ENCODE data around the gene SERPINA1. TPM values are rescaled to one million over a fixed set of nuclear protein-coding genes. Genes with fewer than 3 reads are reported as not detected.

The SERPINA1 gene
- total RNA-seq, 8 experiments from 2014 or later: 0.22 to 1.9 (median 0.87) TPM; not detected in 1

- Histone ChIP-seq H3K27ac (no peak overlapping the region), H3K4me1 (replicated peaks in 1 of 2) (peaks cover 20 to 23% of the 10 kb centered on the region in 2 donors), H3K4me3 (no peak overlapping the region)
- no peak for ATAC-seq (replicated peaks in 6 of 8)
- 0 to 86% (median 41%) methylated on average over 1 to 4 of the region's 4 CpGs for WGBS, 10 experiments
- in situ Hi-C loops (cut with MboI; ENCODE audit: low pct_unique_long_range_greater_than_20kb in 2 of 9, low sequenced_read_pairs in 9 of 9, unreplicated experiment in 9 of 9): no loop called here
Measured at GRCh38 chr14:94408546-94409095, 20.2 kb upstream of the SERPINA1 start.

- peaks cover 20 to 23% of the 10 kb centered on the region in 2 donors for H3K4me1 ChIP-seq (replicated peaks in 1 of 2)
- in situ Hi-C loops (cut with MboI; ENCODE audit: low pct_unique_long_range_greater_than_20kb in 2 of 9, low sequenced_read_pairs in 9 of 9, unreplicated experiment in 9 of 9): no loop called here
- no peak overlapping the region for H3K4me3 ChIP-seq
- ATAC-seq (replicated peaks in 6 of 8): peak in 7 of 8 experiments; percentile 57 to 86 (median 72)
- H3K27ac ChIP-seq: no peak overlapping the region
Measured at GRCh38 chr14:94407906-94408305, 19.5 kb upstream of the SERPINA1 start.

- no peak for ATAC-seq (replicated peaks in 6 of 8)
- in situ Hi-C loops (cut with MboI; ENCODE audit: low pct_unique_long_range_greater_than_20kb in 2 of 9, low sequenced_read_pairs in 9 of 9, unreplicated experiment in 9 of 9): no loop called here
- Histone ChIP-seq H3K27ac (no peak overlapping the region), H3K4me3 (no peak overlapping the region), H3K4me1 (replicated peaks in 1 of 2) (peaks cover 17 to 20% of the 10 kb centered on the region in 2 donors)
Measured at GRCh38 chr14:94406910-94407309, 18.5 kb upstream of the SERPINA1 start.

GRCh38 chr14:94405486-94405885 lies 17.1 kb upstream of the SERPINA1 start:
- WGBS, 10 experiments: 64 to 100% (median 100%) methylated on average over 2 of the region's 2 CpGs; no CpG with 5 or more reads in 4 of the 10 experiments
- Histone ChIP-seq H3K4me1 (replicated peaks in 1 of 2) (peaks cover 21 to 23% of the 10 kb centered on the region in 2 donors), H3K4me3 (no peak overlapping the region), H3K27ac (no peak overlapping the region)
- in situ Hi-C loops (cut with MboI; ENCODE audit: low pct_unique_long_range_greater_than_20kb in 2 of 9, low sequenced_read_pairs in 9 of 9, unreplicated experiment in 9 of 9): no loop called here
- no peak for ATAC-seq (replicated peaks in 6 of 8)

- 50 to 100% (median 81%) methylated on average over 1 to 2 of the region's 2 CpGs for WGBS, 10 experiments
- no peak for ATAC-seq (replicated peaks in 6 of 8)
Measured at GRCh38 chr14:94404561-94404960, 16.2 kb upstream of the SERPINA1 start.

GRCh38 chr14:94403312-94403932 lies 15.0 kb upstream of the SERPINA1 start:
- WGBS, 10 experiments: 21 to 100% (median 83%) methylated on average over 2 to 3 of the region's 4 CpGs; no CpG with 5 or more reads in 3 of the 10 experiments
- Histone ChIP-seq H3K4me3 (no peak overlapping the region), H3K27ac (no peak overlapping the region), H3K4me1 (replicated peaks in 1 of 2) (peaks cover 35% of the 10 kb centered on the region in 2 donors)
- ATAC-seq (replicated peaks in 6 of 8): no peak
- in situ Hi-C loops (cut with MboI; ENCODE audit: low pct_unique_long_range_greater_than_20kb in 2 of 9, low sequenced_read_pairs in 9 of 9, unreplicated experiment in 9 of 9): no loop called here

More at GRCh38 chr14:94404561-94404960, 16.2 kb upstream of the SERPINA1 start:
- in situ Hi-C loops (cut with MboI; ENCODE audit: low pct_unique_long_range_greater_than_20kb in 2 of 9, low sequenced_read_pairs in 9 of 9, unreplicated experiment in 9 of 9): no loop called here
- no peak overlapping the region for H3K4me3 ChIP-seq
- H3K27ac ChIP-seq: no peak overlapping the region
- peaks cover 29 to 31% of the 10 kb centered on the region in 2 donors for H3K4me1 ChIP-seq (replicated peaks in 1 of 2)

GRCh38 chr14:94401083-94401482 lies 12.7 kb upstream of the SERPINA1 start:
- in situ Hi-C loops (cut with MboI; ENCODE audit: low pct_unique_long_range_greater_than_20kb in 2 of 9, low sequenced_read_pairs in 9 of 9, unreplicated experiment in 9 of 9): no loop called here
- no peak overlapping the region for H3K4me3 ChIP-seq
- H3K27ac ChIP-seq: no peak overlapping the region
- H3K4me1 ChIP-seq (replicated peaks in 1 of 2): peaks cover 40 to 41% of the 10 kb centered on the region in 2 donors
- 0 to 100% (median 50%) methylated on average over 1 of the region's 1 CpG; no CpG with 5 or more reads in 6 of the 10 experiments for WGBS, 10 experiments
- no peak for ATAC-seq (replicated peaks in 6 of 8)

- Histone ChIP-seq H3K4me3 (no peak overlapping the region), H3K27ac (no peak overlapping the region), H3K4me1 (replicated peaks in 1 of 2) (peaks cover 41 to 42% of the 10 kb centered on the region in 2 donors)
- peak in 5 of 8 experiments; percentile 14 to 72 (median 62) for ATAC-seq (replicated peaks in 6 of 8)
- in situ Hi-C loops (cut with MboI; ENCODE audit: low pct_unique_long_range_greater_than_20kb in 2 of 9, low sequenced_read_pairs in 9 of 9, unreplicated experiment in 9 of 9): no loop called here
- 14 to 100% (median 54%) methylated on average over 1 to 3 of the region's 3 CpGs; no CpG with 5 or more reads in 2 of the 10 experiments for WGBS, 10 experiments
Measured at GRCh38 chr14:94400422-94400841, 12.0 kb upstream of the SERPINA1 start.

GRCh38 chr14:94398536-94398935 lies 10.1 kb upstream of the SERPINA1 start:
- in situ Hi-C loops (cut with MboI; ENCODE audit: low pct_unique_long_range_greater_than_20kb in 2 of 9, low sequenced_read_pairs in 9 of 9, unreplicated experiment in 9 of 9): no loop called here
- no peak overlapping the region for H3K4me3 ChIP-seq
- H3K27ac ChIP-seq: no peak overlapping the region
- 67 to 100% (median 91%) methylated on average over 1 to 5 of the region's 5 CpGs; no CpG with 5 or more reads in 2 of the 10 experiments for WGBS, 10 experiments
- ATAC-seq (replicated peaks in 6 of 8): no peak
- peaks cover 41 to 42% of the 10 kb centered on the region in 2 donors for H3K4me1 ChIP-seq (replicated peaks in 1 of 2)

- Histone ChIP-seq H3K27ac (no peak overlapping the region), H3K4me3 (no peak overlapping the region), H3K4me1 (replicated peaks in 1 of 2) (peaks cover 41 to 42% of the 10 kb centered on the region in 2 donors)
- ATAC-seq (replicated peaks in 6 of 8): no peak
- WGBS, 10 experiments: 40 to 71% (median 55%) methylated on average over 1 to 4 of the region's 4 CpGs; no CpG with 5 or more reads in 4 of the 10 experiments
- in situ Hi-C loops (cut with MboI; ENCODE audit: low pct_unique_long_range_greater_than_20kb in 2 of 9, low sequenced_read_pairs in 9 of 9, unreplicated experiment in 9 of 9): no loop called here
Measured at GRCh38 chr14:94398182-94398479, 9.7 kb upstream of the SERPINA1 start.

- WGBS, 10 experiments: 0 to 80% (median 26%) methylated on average over 2 to 9 of the region's 9 CpGs
- peaks cover 41 to 42% of the 10 kb centered on the region in 2 donors for H3K4me1 ChIP-seq (replicated peaks in 1 of 2)
- H3K4me3 ChIP-seq: no peak overlapping the region
- H3K27ac ChIP-seq: no peak overlapping the region
- peak in 3 of 8 experiments; percentile 17 to 56 (median 25) for ATAC-seq (replicated peaks in 6 of 8)
- in situ Hi-C loops (cut with MboI; ENCODE audit: low pct_unique_long_range_greater_than_20kb in 2 of 9, low sequenced_read_pairs in 9 of 9, unreplicated experiment in 9 of 9): no loop called here
Measured at GRCh38 chr14:94397289-94398181, 9.1 kb upstream of the SERPINA1 start.

GRCh38 chr14:94396628-94397225 lies 8.3 kb upstream of the SERPINA1 start:
- H3K4me1 ChIP-seq (replicated peaks in 1 of 2): peaks cover 41 to 42% of the 10 kb centered on the region in 2 donors
- no peak overlapping the region for H3K4me3 ChIP-seq
- no peak overlapping the region for H3K27ac ChIP-seq
- peak in 3 of 8 experiments; percentile 31 to 64 (median 41) for ATAC-seq (replicated peaks in 6 of 8)
- in situ Hi-C loops (cut with MboI; ENCODE audit: low pct_unique_long_range_greater_than_20kb in 2 of 9, low sequenced_read_pairs in 9 of 9, unreplicated experiment in 9 of 9): no loop called here

Measured in motor neuron (in vitro differentiated cells).